Activated CD4-positive, alpha-beta memory T cell treated with anti-CD3 and anti-CD28 coated beads, Interleukin-2, amount 10 ng/mL, durations not matched to agents 7 days and 5 days (primary cell): ENCODE data around the gene HKDC1. TPM values are rescaled to one million over a fixed set of nuclear protein-coding genes. Genes with fewer than 3 reads are reported as not detected.

Source experiments
- CTCF ChIA-PET: fragments of 350-600 bp; sonication (Branson Sonifier 250); formaldehyde crosslinking; loops from one replicate; lab custom pipeline; 2021; ENCODE audit warnings: antibody characterized with exemption, inconsistent platforms; lab: Charles Lee
- POLR2A ChIA-PET: fragments of 350-600 bp; sonication (Branson Sonifier 250); formaldehyde crosslinking; loops from one replicate; lab custom pipeline; 2021; ENCODE audit warnings: antibody characterized with exemption; lab: Charles Lee
- DNase-seq: peaks from one replicate; pipeline ENCODE4 v3.0.0-alpha.2; 2020
- H3K27ac Mint-ChIP-seq: one replicate; pipeline ENCODE4 v1.8.0; 2021; ENCODE audit warnings: mild to moderate bottlenecking, mixed read lengths
- H3K27me3 Mint-ChIP-seq: one replicate; pipeline ENCODE4 v1.8.0; 2021; ENCODE audit warnings: mixed read lengths
- H3K36me3 Mint-ChIP-seq: one replicate; pipeline ENCODE4 v1.8.0; 2021; ENCODE audit warnings: low read depth, mixed read lengths
- H3K4me1 Mint-ChIP-seq: one replicate; pipeline ENCODE4 v1.8.0; 2021; ENCODE audit warnings: mixed read lengths
- H3K4me3 Mint-ChIP-seq: one replicate; pipeline ENCODE4 v1.8.0; 2021; ENCODE audit warnings: mild to moderate bottlenecking, mixed read lengths
- H3K9me3 Mint-ChIP-seq: one replicate; pipeline ENCODE4 v1.8.0; 2021; ENCODE audit warnings: mixed read lengths
- total RNA-seq, 2 experiments: library from RNA; stranded (reverse); gene quantifications; one replicate each; pipeline ENCODE4 v1.2.3, GENCODE V29; 2021

The HKDC1 gene
- total RNA-seq, 2 experiments from 2014 or later: 4.1 to 4.2 TPM

DNA sequence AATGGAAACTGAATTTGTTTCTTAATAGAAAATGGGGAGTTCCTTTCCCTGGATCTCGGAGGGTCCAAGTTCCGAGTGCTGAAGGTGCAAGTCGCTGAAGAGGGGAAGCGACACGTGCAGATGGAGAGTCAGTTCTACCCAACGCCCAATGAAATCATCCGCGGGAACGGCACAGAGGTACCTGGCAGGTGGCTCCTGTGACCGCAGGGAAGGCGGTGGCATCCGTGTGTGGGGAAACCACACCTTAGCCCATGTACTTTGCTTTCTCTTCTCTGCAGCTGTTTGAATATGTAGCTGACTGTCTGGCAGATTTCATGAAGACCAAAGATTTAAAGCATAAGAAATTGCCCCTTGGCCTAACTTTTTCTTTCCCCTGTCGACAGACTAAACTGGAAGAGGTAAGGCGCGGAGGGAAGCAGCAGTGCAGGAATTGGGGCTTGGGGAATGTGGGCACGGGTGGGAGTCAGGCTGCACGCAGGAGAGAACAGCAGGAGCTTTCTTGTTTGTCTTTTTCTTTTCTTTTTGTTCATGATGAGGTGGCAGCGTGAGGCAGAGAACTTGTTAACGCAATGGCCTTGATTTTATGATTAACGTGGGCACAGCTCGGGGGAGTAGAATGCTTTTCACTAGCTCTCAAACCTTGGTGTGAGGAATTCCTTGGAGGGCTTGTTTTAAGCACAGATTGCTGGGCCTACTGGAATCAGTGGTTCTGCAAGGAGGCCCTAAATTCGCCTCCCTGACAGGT is 12.8 kb downstream of the HKDC1 start:
- H3K36me3 Mint-ChIP-seq: no peaks in the 10 kb centered on the region
- peak; percentile 34 for DNase-seq
- ChIA-PET CTCF (interaction anchor here (0.8 to 1.8 kb wide), 5 partner anchors 34 to 275 kb away, joined by 3 to 9 read pairs (median 3); no protein-coding TSS in a partner anchor), POLR2A (interaction anchor here (0.7 to 2.1 kb wide), 4 partner anchors 17 to 108 kb away, joined by 3 to 6 read pairs (median 6); no protein-coding TSS in a partner anchor)
- H3K9me3 Mint-ChIP-seq: no peaks in the 10 kb centered on the region
- peaks cover 3% of the 10 kb centered on the region for H3K27me3 Mint-ChIP-seq
- H3K4me1 Mint-ChIP-seq: peaks cover 70% of the 10 kb centered on the region
- peak overlapping the region; percentile 65 for H3K4me3 Mint-ChIP-seq
- peak overlapping the region; percentile 50 for H3K27ac Mint-ChIP-seq

GRCh38 chr10:69234447-69234846 is 14.3 kb downstream of the HKDC1 start:
- Mint-ChIP-seq H3K4me3 (no peak overlapping the region), H3K36me3 (no peaks in the 10 kb centered on the region), H3K27me3 (peaks cover 3% of the 10 kb centered on the region), H3K4me1 (peaks cover 64% of the 10 kb centered on the region), H3K27ac (no peak overlapping the region), H3K9me3 (no peaks in the 10 kb centered on the region)
- CTCF ChIA-PET: interaction anchor here (1.2 to 7.3 kb wide), 2 partner anchors 156 to 173 kb away, joined by 3 to 101 read pairs; no protein-coding TSS in a partner anchor
- DNase-seq: no peak
- POLR2A ChIA-PET: interaction anchor here (1.0 to 2.1 kb wide), 2 partner anchors 12 to 31 kb away, joined by 5 to 6 read pairs; no protein-coding TSS in a partner anchor

DNA sequence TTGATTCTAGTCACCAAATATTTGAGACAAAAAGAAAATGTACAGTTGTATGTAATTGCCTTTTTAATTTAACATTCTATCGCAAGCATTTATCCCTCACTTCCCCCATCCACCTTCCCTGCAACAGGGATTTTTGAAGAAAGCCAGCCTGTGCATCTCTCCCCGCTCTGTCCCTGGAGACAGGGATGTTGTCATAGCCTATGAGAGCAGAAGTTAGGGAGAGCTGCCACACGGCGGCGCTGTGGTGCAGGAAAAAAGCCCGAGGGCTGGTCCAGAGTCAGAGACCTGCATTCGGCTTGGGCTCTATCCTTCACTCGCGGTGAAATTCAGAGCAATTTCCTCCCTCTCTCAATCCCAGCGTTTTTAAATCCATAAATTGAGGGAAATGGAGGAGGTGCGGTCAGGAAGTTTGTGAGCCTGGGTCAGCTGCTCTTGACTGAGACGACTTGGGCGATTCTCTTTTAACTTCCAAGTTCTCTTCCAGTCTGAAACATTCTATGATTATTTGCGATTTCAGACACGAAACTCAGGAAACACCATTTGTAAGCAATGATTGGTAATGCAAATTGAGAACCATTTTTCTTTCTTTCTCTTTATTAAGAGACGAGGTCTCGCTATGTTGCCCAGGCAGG is 17.5 kb downstream of the HKDC1 start:
- peak; percentile 91 for DNase-seq
- Mint-ChIP-seq H3K4me3 (no peak overlapping the region), H3K9me3 (no peaks in the 10 kb centered on the region), H3K4me1 (peaks cover 63% of the 10 kb centered on the region), H3K27me3 (no peaks in the 10 kb centered on the region), H3K36me3 (peaks cover 2% of the 10 kb centered on the region), H3K27ac (no peak overlapping the region)
- ChIA-PET POLR2A (no interaction called here), CTCF (interaction anchor here (0.6 to 7.3 kb wide), 11 partner anchors 9 to 233 kb away, joined by 3 to 101 read pairs (median 5); no protein-coding TSS in a partner anchor)

GRCh38 chr10:69239136-69239535 is 19.0 kb downstream of the HKDC1 start:
- DNase-seq: no peak
- ChIA-PET CTCF (interaction anchor here (0.6 to 7.3 kb wide), 8 partner anchors 10 to 234 kb away, joined by 3 to 101 read pairs (median 5); no protein-coding TSS in a partner anchor), POLR2A (interaction anchor here (0.9 to 2.2 kb wide), 3 partner anchors 57 to 153 kb away, joined by 3 to 9 read pairs (median 3); no protein-coding TSS in a partner anchor)
- no peak overlapping the region for H3K27ac Mint-ChIP-seq
- H3K4me1 Mint-ChIP-seq: peaks cover 55% of the 10 kb centered on the region
- H3K4me3 Mint-ChIP-seq: no peak overlapping the region
- H3K9me3 Mint-ChIP-seq: no peaks in the 10 kb centered on the region
- H3K27me3 Mint-ChIP-seq: no peaks in the 10 kb centered on the region
- H3K36me3 Mint-ChIP-seq: peaks cover 2% of the 10 kb centered on the region

GRCh38 chr10:69239816-69240434 is 19.8 kb downstream of the HKDC1 start:
- POLR2A ChIA-PET: interaction anchor here (0.9 to 2.2 kb wide), 2 partner anchors 151 to 153 kb away, joined by 3 to 9 read pairs; no protein-coding TSS in a partner anchor
- CTCF ChIA-PET: interaction anchor here (0.8 to 7.3 kb wide), 5 partner anchors 11 to 267 kb away, joined by 3 to 101 read pairs (median 11); no protein-coding TSS in a partner anchor
- Mint-ChIP-seq H3K36me3 (peaks cover 2% of the 10 kb centered on the region), H3K27ac (no peak overlapping the region), H3K27me3 (no peaks in the 10 kb centered on the region), H3K9me3 (no peaks in the 10 kb centered on the region), H3K4me3 (no peak overlapping the region), H3K4me1 (peaks cover 52% of the 10 kb centered on the region)
- no peak for DNase-seq

GRCh38 chr10:69240455-69240854 is 20.3 kb downstream of the HKDC1 start:
- Mint-ChIP-seq H3K9me3 (no peaks in the 10 kb centered on the region), H3K27ac (no peak overlapping the region), H3K36me3 (peaks cover 2% of the 10 kb centered on the region), H3K4me1 (peaks cover 50% of the 10 kb centered on the region), H3K4me3 (no peak overlapping the region), H3K27me3 (no peaks in the 10 kb centered on the region)
- no peak for DNase-seq
- ChIA-PET POLR2A (interaction anchor here (2.2 kb wide), 1 partner anchor 152 kb away, joined by 9 read pairs; no protein-coding TSS in a partner anchor), CTCF (interaction anchor here (0.8 to 7.3 kb wide), 4 partner anchors 12 to 267 kb away, joined by 3 to 101 read pairs (median 8); no protein-coding TSS in a partner anchor)

GRCh38 chr10:69241575-69241974 is 21.4 kb downstream of the HKDC1 start:
- H3K4me3 Mint-ChIP-seq: no peak overlapping the region
- ChIA-PET CTCF (interaction anchor here (1.2 to 2.7 kb wide), 4 partner anchors 77 to 166 kb away, joined by 3 to 11 read pairs (median 6); no protein-coding TSS in a partner anchor), POLR2A (interaction anchor here (1.3 kb wide), 1 partner anchor 9 kb away, joined by 3 read pairs; no protein-coding TSS in a partner anchor)
- peaks cover 48% of the 10 kb centered on the region for H3K4me1 Mint-ChIP-seq
- no peak overlapping the region for H3K27ac Mint-ChIP-seq
- no peaks in the 10 kb centered on the region for H3K27me3 Mint-ChIP-seq
- DNase-seq: no peak
- H3K9me3 Mint-ChIP-seq: no peaks in the 10 kb centered on the region
- H3K36me3 Mint-ChIP-seq: peaks cover 2% of the 10 kb centered on the region

DNA sequence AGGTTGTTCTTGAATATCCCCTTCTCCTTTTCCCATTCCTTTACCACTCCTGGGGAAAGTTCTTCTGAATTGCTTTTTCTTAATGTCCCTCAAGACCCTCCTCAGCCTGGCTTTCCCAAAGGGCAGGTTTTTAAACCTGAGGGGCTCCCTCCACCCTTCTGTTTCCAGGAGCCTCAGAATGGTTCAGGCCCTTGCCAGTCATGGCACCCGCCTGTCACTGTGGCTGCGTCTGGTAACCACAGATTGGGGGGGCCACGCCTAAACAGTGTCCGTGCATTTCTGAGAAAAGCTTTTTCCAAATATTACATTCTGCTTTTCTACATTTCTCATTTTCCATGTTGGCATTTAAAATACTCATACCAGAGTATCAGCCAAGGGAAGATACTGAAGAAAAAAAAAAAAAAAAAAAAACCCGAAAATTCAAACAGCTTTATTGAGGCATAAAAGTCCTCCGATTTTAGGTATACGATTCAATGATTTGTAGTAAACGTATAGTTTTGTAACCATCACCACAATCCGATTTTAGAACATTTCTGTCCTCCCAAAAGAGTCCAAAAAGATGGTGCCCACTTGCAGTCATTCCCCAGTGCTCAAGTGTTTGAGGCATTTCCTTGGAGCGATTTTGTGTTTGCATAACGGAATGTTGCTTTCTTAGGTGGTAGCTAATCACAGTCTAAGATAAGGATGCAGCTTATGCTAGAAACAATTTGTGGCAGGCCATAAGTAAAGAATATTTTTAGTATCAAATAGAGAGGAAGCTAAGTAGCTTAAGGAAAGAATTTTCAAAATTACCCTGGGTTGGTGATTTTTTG is 22.1 kb downstream of the HKDC1 start:
- no peaks in the 10 kb centered on the region for H3K27me3 Mint-ChIP-seq
- peaks cover 44% of the 10 kb centered on the region for H3K4me1 Mint-ChIP-seq
- DNase-seq: no peak
- no peak overlapping the region for H3K27ac Mint-ChIP-seq
- ChIA-PET CTCF (interaction anchor here (0.6 to 2.7 kb wide), 8 partner anchors 49 to 273 kb away, joined by 3 to 11 read pairs (median 4); no protein-coding TSS in a partner anchor), POLR2A (interaction anchor here (0.7 to 1.5 kb wide), 3 partner anchors 10 to 151 kb away, joined by 3 to 4 read pairs (median 3); no protein-coding TSS in a partner anchor)
- no peak overlapping the region for H3K4me3 Mint-ChIP-seq
- no peaks in the 10 kb centered on the region for H3K9me3 Mint-ChIP-seq
- H3K36me3 Mint-ChIP-seq: peaks cover 2% of the 10 kb centered on the region

DNA sequence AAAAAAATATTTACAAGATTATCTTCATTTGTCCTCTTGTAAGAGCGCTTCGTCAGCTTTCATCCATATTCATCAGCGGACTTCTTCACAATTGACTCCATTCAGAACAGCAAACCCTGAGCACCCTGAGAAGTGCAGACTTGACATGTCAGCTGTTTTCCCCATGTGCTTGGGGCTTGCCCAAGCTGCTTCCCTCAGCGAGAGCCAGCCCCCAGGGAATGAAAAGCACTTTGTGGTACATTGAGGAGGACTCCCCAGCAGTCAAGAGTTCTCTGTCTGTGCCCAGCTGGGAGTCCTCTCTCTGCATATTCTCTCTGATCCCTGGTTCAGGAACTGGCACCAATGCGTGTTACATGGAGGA is 22.7 kb downstream of the HKDC1 start:
- Mint-ChIP-seq H3K9me3 (no peaks in the 10 kb centered on the region), H3K4me1 (peaks cover 39% of the 10 kb centered on the region)
- POLR2A ChIA-PET: interaction anchor here (0.7 to 1.5 kb wide), 3 partner anchors 11 to 150 kb away, joined by 3 to 4 read pairs (median 3); no protein-coding TSS in a partner anchor

GRCh38 chr10:69243817-69244216 is 23.7 kb downstream of the HKDC1 start:
- Mint-ChIP-seq H3K4me1 (peaks cover 33% of the 10 kb centered on the region), H3K27ac (no peak overlapping the region), H3K4me3 (no peak overlapping the region), H3K9me3 (no peaks in the 10 kb centered on the region), H3K36me3 (peaks cover 2% of the 10 kb centered on the region), H3K27me3 (no peaks in the 10 kb centered on the region)
- ChIA-PET CTCF (interaction anchor here (1.1 to 2.7 kb wide), 2 partner anchors 146 to 149 kb away, joined by 3 to 11 read pairs; no protein-coding TSS in a partner anchor), POLR2A (interaction anchor here (1.5 kb wide), 1 partner anchor 149 kb away, joined by 4 read pairs; no protein-coding TSS in a partner anchor)
- no peak for DNase-seq

More for the DNA sequence above, 22.7 kb downstream of the HKDC1 start:
- CTCF ChIA-PET: interaction anchor here (0.6 to 2.7 kb wide), 8 partner anchors 49 to 272 kb away, joined by 3 to 11 read pairs (median 3); no protein-coding TSS in a partner anchor
- H3K4me3 Mint-ChIP-seq: no peak overlapping the region
- H3K36me3 Mint-ChIP-seq: peaks cover 2% of the 10 kb centered on the region
- no peak for DNase-seq
- no peak overlapping the region for H3K27ac Mint-ChIP-seq
- no peaks in the 10 kb centered on the region for H3K27me3 Mint-ChIP-seq

DNA sequence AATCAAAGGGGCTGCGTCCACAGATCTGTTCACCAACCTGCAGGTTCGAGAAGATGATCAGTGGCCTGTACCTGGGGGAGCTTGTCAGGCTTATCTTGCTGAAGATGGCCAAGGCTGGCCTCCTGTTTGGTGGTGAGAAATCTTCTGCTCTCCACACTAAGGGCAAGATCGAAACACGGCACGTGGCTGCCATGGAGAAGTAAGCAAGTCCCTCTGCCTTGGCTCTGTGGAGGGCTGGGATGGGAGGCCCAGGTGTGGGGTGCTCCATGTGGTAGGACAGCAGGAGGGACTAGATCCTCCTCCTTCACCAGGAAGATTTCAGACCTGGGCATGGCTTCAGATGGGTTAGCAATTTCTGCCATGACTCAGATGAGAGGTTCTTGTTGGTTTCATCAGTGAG is 25.9 kb downstream of the HKDC1 start:
- Mint-ChIP-seq H3K36me3 (peaks cover 2% of the 10 kb centered on the region), H3K4me1 (peaks cover 18% of the 10 kb centered on the region), H3K4me3 (no peak overlapping the region), H3K9me3 (no peaks in the 10 kb centered on the region), H3K27ac (no peak overlapping the region), H3K27me3 (no peaks in the 10 kb centered on the region)
- ChIA-PET POLR2A (no interaction called here), CTCF (interaction anchor here (0.7 to 1.9 kb wide), 3 partner anchors 8 to 52 kb away, joined by 3 to 7 read pairs (median 3); no protein-coding TSS in a partner anchor)
- no peak for DNase-seq
